ENCODE measurements around the gene CYGB. TPM values are rescaled to one million over a fixed set of nuclear protein-coding genes. Genes with fewer than 3 reads are reported as not detected.

Gene CYGB
- total and polyA plus RNA-seq, 2 of the 13 experiments (the other 11 are each of a cell fraction or from before 2014, with no cell fraction given): 18.9 to 27.1 TPM

DNA sequence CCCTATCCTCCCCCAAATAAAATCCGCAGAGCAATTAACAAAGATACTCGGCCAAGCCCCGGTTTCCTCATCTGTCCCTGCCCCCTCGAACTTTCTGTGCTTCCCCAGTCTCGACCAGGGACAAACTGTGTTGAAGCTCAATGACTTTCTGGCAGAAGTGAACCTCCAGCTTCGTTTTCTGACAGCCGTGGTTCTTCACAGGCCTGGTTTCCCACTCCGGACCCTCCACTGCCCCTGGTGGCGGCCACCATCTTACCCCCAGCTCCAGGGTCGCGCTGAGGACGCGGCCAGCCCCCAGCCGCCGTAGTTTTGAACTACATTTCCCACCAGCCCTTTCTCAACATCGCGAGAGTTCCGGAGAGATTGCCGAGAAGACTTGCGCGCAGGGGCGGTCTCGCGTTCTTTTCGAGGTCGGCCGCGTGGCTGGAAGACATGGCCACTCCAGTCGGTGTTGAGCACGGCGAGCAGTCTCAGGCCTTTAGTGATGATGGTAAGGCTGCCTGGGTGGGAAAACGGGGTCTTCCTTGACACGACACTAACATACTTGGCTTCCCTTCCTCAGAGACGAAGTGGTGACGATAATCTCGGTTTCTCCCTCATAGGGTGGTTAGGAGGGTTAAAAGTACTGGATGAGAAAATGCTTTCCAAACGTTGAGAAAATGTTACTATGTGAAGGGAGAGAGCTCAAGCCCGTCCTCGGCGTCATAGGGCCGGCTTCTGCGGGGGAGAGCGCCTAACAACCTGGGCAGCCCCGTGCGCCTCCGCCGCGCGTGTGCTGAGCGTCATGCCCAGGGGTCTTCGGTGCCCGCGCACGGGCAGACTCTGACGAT, 20.1 kb upstream of the CYGB start (continued):
- TF ChIP-seq, protein P1, sequence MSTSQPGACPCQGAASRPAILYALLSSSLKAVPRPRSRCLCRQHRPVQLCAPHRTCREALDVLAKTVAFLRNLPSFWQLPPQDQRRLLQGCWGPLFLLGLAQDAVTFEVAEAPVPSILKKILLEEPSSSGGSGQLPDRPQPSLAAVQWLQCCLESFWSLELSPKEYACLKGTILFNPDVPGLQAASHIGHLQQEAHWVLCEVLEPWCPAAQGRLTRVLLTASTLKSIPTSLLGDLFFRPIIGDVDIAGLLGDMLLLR (CRISPR knock-in tag; IDR thresholded peaks at IDR 0.05): peak; percentile 86; the same call in 1 of the 2 replicates
- TF ChIP-seq ZSCAN25 (CRISPR knock-in tag; IDR thresholded peaks at IDR 0.05): no peak; the same call in 1 of the 2 replicates
- 0 out of 2 replicates have a peak, but pooled peaks have one; percentile 27 for TF ChIP-seq ZNF296 (CRISPR knock-in tag; conservative IDR thresholded peaks at IDR 0.05)
- TF ChIP-seq, protein P2, sequence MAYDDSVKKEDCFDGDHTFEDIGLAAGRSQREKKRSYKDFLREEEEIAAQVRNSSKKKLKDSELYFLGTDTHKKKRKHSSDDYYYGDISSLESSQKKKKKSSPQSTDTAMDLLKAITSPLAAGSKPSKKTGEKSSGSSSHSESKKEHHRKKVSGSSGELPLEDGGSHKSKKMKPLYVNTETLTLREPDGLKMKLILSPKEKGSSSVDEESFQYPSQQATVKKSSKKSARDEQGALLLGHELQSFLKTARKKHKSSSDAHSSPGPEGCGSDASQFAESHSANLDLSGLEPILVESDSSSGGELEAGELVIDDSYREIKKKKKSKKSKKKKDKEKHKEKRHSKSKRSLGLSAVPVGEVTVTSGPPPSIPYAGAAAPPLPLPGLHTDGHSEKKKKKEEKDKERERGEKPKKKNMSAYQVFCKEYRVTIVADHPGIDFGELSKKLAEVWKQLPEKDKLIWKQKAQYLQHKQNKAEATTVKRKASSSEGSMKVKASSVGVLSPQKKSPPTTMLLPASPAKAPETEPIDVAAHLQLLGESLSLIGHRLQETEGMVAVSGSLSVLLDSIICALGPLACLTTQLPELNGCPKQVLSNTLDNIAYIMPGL (CRISPR knock-in tag; IDR thresholded peaks at IDR 0.05; ENCODE audit: borderline replicate concordance in 1 of 2, low read depth in 1 of 2): peak; percentile 98 to 99
- TF ChIP-seq ZNF567 (CRISPR knock-in tag; IDR thresholded peaks at IDR 0.05; ENCODE audit: borderline replicate concordance): peak; percentile 98
- TF ChIP-seq KLF16 (CRISPR knock-in tag; IDR thresholded peaks at IDR 0.05): peak in 1 of 2 experiments; percentile 91; a peak in 2 of 4 replicates
- TF ChIP-seq SSRP1 (CRISPR knock-in tag; IDR thresholded peaks at IDR 0.05): no peak; the same call in 1 of the 2 replicates
- peak; percentile 99 for TF ChIP-seq MXI1 (IDR thresholded peaks at IDR 0.05; ENCODE audit: borderline replicate concordance, low read depth, low read length)
- TF ChIP-seq GTF2F1 (IDR thresholded peaks at IDR 0.05; ENCODE audit: low read length): no peak; the same call in 1 of the 2 replicates
- no peak for TF ChIP-seq ZNF816 (CRISPR knock-in tag; IDR thresholded peaks at IDR 0.05; ENCODE audit: borderline replicate concordance)
- TF ChIP-seq NR2F6 (IDR thresholded peaks at IDR 0.05): peak; percentile 45
- TF ChIP-seq NR2F6 (CRISPR knock-in tag; IDR thresholded peaks at IDR 0.05): peak; percentile 53
- TF ChIP-seq POLR2A (IDR thresholded peaks at IDR 0.05; ENCODE audit: insufficient read depth in 1 of 2, low read depth in 2 of 2, low read length in 2 of 2): peak; percentile 99 to 100
- TF ChIP-seq TMF1 (CRISPR knock-in tag; IDR thresholded peaks at IDR 0.05; ENCODE audit: low read depth): no peak; the same call in 1 of the 2 replicates
- TF ChIP-seq, protein P3, sequence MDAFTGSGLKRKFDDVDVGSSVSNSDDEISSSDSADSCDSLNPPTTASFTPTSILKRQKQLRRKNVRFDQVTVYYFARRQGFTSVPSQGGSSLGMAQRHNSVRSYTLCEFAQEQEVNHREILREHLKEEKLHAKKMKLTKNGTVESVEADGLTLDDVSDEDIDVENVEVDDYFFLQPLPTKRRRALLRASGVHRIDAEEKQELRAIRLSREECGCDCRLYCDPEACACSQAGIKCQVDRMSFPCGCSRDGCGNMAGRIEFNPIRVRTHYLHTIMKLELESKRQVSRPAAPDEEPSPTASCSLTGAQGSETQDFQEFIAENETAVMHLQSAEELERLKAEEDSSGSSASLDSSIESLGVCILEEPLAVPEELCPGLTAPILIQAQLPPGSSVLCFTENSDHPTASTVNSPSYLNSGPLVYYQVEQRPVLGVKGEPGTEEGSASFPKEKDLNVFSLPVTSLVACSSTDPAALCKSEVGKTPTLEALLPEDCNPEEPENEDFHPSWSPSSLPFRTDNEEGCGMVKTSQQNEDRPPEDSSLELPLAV (CRISPR knock-in tag; conservative IDR thresholded peaks at IDR 0.05; ENCODE audit: low read depth): no peak
- no peak for TF ChIP-seq TEAD3 (CRISPR knock-in tag; optimal IDR thresholded peaks at IDR 0.05; ENCODE audit: borderline replicate concordance)
- peak; percentile 79 for TF ChIP-seq SP4 (CRISPR knock-in tag; IDR thresholded peaks at IDR 0.05)
- no peak for TF ChIP-seq HNRNPUL1 (IDR thresholded peaks at IDR 0.05; ENCODE audit: low read depth, low read length)
- TF ChIP-seq, protein P4, sequence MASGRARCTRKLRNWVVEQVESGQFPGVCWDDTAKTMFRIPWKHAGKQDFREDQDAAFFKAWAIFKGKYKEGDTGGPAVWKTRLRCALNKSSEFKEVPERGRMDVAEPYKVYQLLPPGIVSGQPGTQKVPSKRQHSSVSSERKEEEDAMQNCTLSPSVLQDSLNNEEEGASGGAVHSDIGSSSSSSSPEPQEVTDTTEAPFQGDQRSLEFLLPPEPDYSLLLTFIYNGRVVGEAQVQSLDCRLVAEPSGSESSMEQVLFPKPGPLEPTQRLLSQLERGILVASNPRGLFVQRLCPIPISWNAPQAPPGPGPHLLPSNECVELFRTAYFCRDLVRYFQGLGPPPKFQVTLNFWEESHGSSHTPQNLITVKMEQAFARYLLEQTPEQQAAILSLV (CRISPR knock-in tag; IDR thresholded peaks at IDR 0.05; ENCODE audit: borderline replicate concordance): peak; percentile 22; the same call in 1 of the 2 replicates
- peak; percentile 29; the same call in 1 of the 2 replicates for TF ChIP-seq HNF4G (IDR thresholded peaks at IDR 0.05; ENCODE audit: borderline replicate concordance, low read depth, low read length)
- TF ChIP-seq HNF4G (CRISPR knock-in tag; IDR thresholded peaks at IDR 0.05; ENCODE audit: borderline replicate concordance, low read depth): no peak; the same call in 1 of the 2 replicates
- TF ChIP-seq KMT2A (CRISPR knock-in tag; IDR thresholded peaks at IDR 0.05): peak; percentile 95
- TF ChIP-seq ZFX (CRISPR knock-in tag; IDR thresholded peaks at IDR 0.05; ENCODE audit: low read depth): peak; percentile 96
- TF ChIP-seq RARG (CRISPR knock-in tag; IDR thresholded peaks at IDR 0.05; ENCODE audit: low read depth): peak; percentile 89; the same call in 1 of the 2 replicates
- no peak; the same call in 1 of the 2 replicates for TF ChIP-seq ZZZ3 (CRISPR knock-in tag; IDR thresholded peaks at IDR 0.05; ENCODE audit: borderline replicate concordance)
- TF ChIP-seq HOXA3 (CRISPR knock-in tag; IDR thresholded peaks at IDR 0.05): peak; percentile 96
